WTC11 (cell line): ENCODE data around the gene ADA. TPM values are rescaled to one million over a fixed set of nuclear protein-coding genes. Genes with fewer than 3 reads are reported as not detected.
"Not testable (repeated sequence)": the region's sequence is repeated elsewhere in the genome, so short reads cannot be mapped to it uniquely, and the experiment has no call there.

Experiments
- ATAC-seq: fragments of 200-7000 bp; cut with Tn5 transposase; 2 replicates; pipeline ENCODE4 v1.10.0; 2021; ENCODE audit warnings: mild to moderate bottlenecking, moderate library complexity
- CTCF ChIA-PET: fragments of 300-600 bp; sonication (Branson Sonifier 250); formaldehyde crosslinking; loops from one replicate; lab custom pipeline; 2021; ENCODE audit warnings: antibody characterized with exemption; lab: Charles Lee
- POLR2A ChIA-PET: fragments of 350-600 bp; sonication (Branson Sonifier 250); formaldehyde crosslinking; loops from one replicate; lab custom pipeline; 2021; ENCODE audit warnings: antibody characterized with exemption; lab: Charles Lee
- DNase-seq: peaks from one replicate; pipeline ENCODE4 v3.0.0; 2021; ENCODE audit warnings: low spot score
- H3K27ac Mint-ChIP-seq: 2 replicates; pipeline ENCODE4 v1.8.0; 2021; ENCODE audit warnings: mixed read lengths
- H3K27me3 Mint-ChIP-seq: 2 replicates; pipeline ENCODE4 v1.8.0; 2021; ENCODE audit warnings: low read depth, mild to moderate bottlenecking, moderate library complexity, mixed read lengths
- H3K36me3 Mint-ChIP-seq: 2 replicates; pipeline ENCODE4 v1.8.0; 2021; ENCODE audit warnings: mixed read lengths
- H3K4me1 Mint-ChIP-seq: 2 replicates; pipeline ENCODE4 v1.8.0; 2022; ENCODE audit warnings: mixed read lengths
- H3K4me3 Mint-ChIP-seq: 2 replicates; pipeline ENCODE4 v1.8.0; 2021; ENCODE audit warnings: mild to moderate bottlenecking, moderate library complexity, mixed read lengths
- H3K9me3 Mint-ChIP-seq: 2 replicates; pipeline ENCODE4 v1.8.0; 2021; ENCODE audit warnings: mixed read lengths
- ATF1 ChIP-seq: sonication (generic); formaldehyde crosslinking; IDR thresholded peaks from 2 replicates; pipeline ENCODE4 v1.8.1; 2023; ENCODE audit warnings: mild to moderate bottlenecking, moderate library complexity, missing genetic modification reagents
- CDX4 ChIP-seq: fragments of 250-450 bp; sonication (Bioruptor Pico); IDR thresholded peaks from 2 replicates; pipeline ENCODE4 v1.9.0; 2021; ENCODE audit warnings: moderate library complexity, mild to moderate bottlenecking, inconsistent platforms, borderline replicate concordance
- EMX1 ChIP-seq: fragments of 250-450 bp; sonication (Bioruptor Pico); IDR thresholded peaks from 2 replicates; pipeline ENCODE4 v1.8.0; 2021; ENCODE audit warnings: mild to moderate bottlenecking
- ETV6 ChIP-seq: sonication (generic); formaldehyde crosslinking; IDR thresholded peaks from 2 replicates; pipeline ENCODE4 v1.8.1; 2022; ENCODE audit warnings: mild to moderate bottlenecking, missing genetic modification reagents
- GABPB1 ChIP-seq: sonication (generic); formaldehyde crosslinking; IDR thresholded peaks from 2 replicates; pipeline ENCODE4 v1.8.1; 2023; ENCODE audit warnings: mild to moderate bottlenecking, missing genetic modification reagents
- IRF2 ChIP-seq: sonication (generic); formaldehyde crosslinking; IDR thresholded peaks from 2 replicates; pipeline ENCODE4 v1.8.0; 2022; ENCODE audit warnings: low read depth, missing genetic modification reagents, borderline replicate concordance
- JAZF1 ChIP-seq: fragments of 250-450 bp; sonication (Bioruptor Pico); IDR thresholded peaks from 2 replicates; pipeline ENCODE4 v1.9.0; 2021; ENCODE audit warnings: moderate library complexity, mild to moderate bottlenecking, inconsistent platforms
- JUN ChIP-seq: sonication (generic); formaldehyde crosslinking; IDR thresholded peaks from 2 replicates; pipeline ENCODE4 v1.8.0; 2023; ENCODE audit warnings: mild to moderate bottlenecking, missing genetic modification reagents
- MAX ChIP-seq: sonication (generic); formaldehyde crosslinking; IDR thresholded peaks from 2 replicates; pipeline ENCODE4 v1.8.0; 2022; ENCODE audit warnings: mild to moderate bottlenecking, missing genetic modification reagents
- MYBL2 ChIP-seq: sonication (generic); formaldehyde crosslinking; IDR thresholded peaks from 2 replicates; pipeline ENCODE4 v1.8.1; 2023; ENCODE audit warnings: mild to moderate bottlenecking, moderate library complexity, missing genetic modification reagents
- NR3C1 ChIP-seq: sonication (generic); formaldehyde crosslinking; conservative IDR thresholded peaks from 2 replicates; pipeline ENCODE4 v1.8.1; 2023; ENCODE audit warnings: low read depth, mild to moderate bottlenecking, missing genetic modification reagents
- RORB ChIP-seq: fragments of 250-450 bp; sonication (Bioruptor Pico); IDR thresholded peaks from 2 replicates; pipeline ENCODE4 v1.9.0; 2021; ENCODE audit warnings: mild to moderate bottlenecking
- STAT6 ChIP-seq: sonication (generic); formaldehyde crosslinking; conservative IDR thresholded peaks from 2 replicates; pipeline ENCODE4 v1.8.1; 2023; ENCODE audit warnings: mild to moderate bottlenecking, low read depth, missing genetic modification reagents, moderate library complexity
- TCF7 ChIP-seq: sonication (generic); formaldehyde crosslinking; IDR thresholded peaks from 2 replicates; pipeline ENCODE4 v1.8.0; 2022; ENCODE audit warnings: mild to moderate bottlenecking, low read depth, missing genetic modification reagents, moderate library complexity
- TEAD1 ChIP-seq: sonication (generic); formaldehyde crosslinking; IDR thresholded peaks from 2 replicates; pipeline ENCODE4 v1.8.0; 2022; ENCODE audit warnings: mild to moderate bottlenecking, missing genetic modification reagents
- ZBTB21 ChIP-seq: sonication (generic); formaldehyde crosslinking; IDR thresholded peaks from 2 replicates; pipeline ENCODE4 v1.8.1; 2023; ENCODE audit warnings: mild to moderate bottlenecking, missing genetic modification reagents, borderline replicate concordance
- ZNF219 ChIP-seq: sonication (generic); formaldehyde crosslinking; IDR thresholded peaks from 2 replicates; pipeline ENCODE4 v1.8.0; 2023; ENCODE audit warnings: missing genetic modification reagents, mild to moderate bottlenecking, borderline replicate concordance
- ZNF232 ChIP-seq: sonication (generic); formaldehyde crosslinking; IDR thresholded peaks from 2 replicates; pipeline ENCODE4 v1.8.0; 2022; ENCODE audit warnings: mild to moderate bottlenecking, missing genetic modification reagents
- total RNA-seq: library from RNA; stranded (reverse); gene quantifications from 3 replicates; pipeline ENCODE4 v1.2.3, GENCODE V29; 2021
- TF ChIP-seq, protein P1 (sequence below): sonication (generic); formaldehyde crosslinking; IDR thresholded peaks from 2 replicates; pipeline ENCODE4 v1.8.1; 2023; ENCODE audit warnings: mild to moderate bottlenecking, missing genetic modification reagents

Gene ADA
- total RNA-seq, 1 experiment from 2014 or later: 19.7 TPM

DNA sequence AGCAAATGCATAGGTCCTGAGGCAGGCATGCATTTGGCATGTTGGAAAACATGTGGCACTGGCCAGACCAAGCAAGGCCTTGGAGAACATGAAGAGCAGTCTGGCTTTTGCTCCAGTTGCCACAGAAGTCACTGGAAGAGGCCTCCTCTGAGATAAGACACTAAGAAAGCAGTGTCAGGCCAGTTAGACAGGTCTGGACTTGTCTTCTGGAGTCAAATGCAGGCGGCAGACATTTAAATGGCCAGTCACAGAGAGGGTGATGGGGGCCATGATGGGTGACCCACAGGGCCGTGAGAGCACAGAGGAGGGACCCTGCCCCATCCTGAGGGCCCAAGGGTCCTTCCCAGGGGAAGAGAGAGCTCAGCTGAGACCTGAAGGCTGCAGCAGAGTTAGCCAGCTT, 26.7 kb upstream of the ADA start:
- no peak for ATAC-seq
- H3K4me3 Mint-ChIP-seq: no peak overlapping the region

DNA sequence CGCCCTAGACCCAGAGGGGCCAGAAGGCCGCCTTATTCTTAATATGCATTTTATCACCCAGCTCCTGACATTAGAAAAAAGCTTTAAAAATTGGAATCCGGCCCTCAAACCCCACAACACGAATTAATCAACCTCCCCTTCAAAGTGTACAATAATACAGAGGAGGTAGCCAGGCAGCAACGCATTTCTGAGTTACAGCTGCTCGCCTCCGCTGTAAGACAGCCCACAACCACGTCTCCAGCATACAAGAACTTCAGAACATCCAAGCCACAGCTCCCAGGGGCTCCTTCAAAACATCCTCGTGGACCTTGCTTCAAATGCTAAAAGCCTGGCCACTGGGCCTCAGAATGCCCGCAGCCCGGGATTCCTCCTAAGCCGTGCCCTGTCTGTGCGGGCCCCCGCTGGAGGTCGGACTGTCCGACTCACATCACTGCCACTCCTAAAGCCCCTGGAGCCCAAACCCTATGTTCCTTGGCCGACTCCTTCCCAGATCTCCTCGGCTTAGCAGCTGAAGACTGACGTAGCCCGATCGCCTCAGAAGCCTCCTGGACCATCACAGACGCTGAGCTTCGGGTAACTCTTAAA, 20.9 kb upstream of the ADA start:
- POLR2A ChIA-PET: not testable (repeated sequence)

More for the DNA sequence above, 26.7 kb upstream of the ADA start:
- Mint-ChIP-seq H3K9me3 (no peaks in the 10 kb centered on the region), H3K27ac (0 out of 2 replicates have a peak overlapping the region, but pooled peaks have one; percentile 44), H3K27me3 (peaks cover 3% of the 10 kb centered on the region; the same call in 1 of the 2 replicates), H3K36me3 (no peaks in the 10 kb centered on the region), H3K4me1 (peaks cover 9% of the 10 kb centered on the region)
- DNase-seq: no peak
- CTCF ChIA-PET: interaction anchor here (1.2 kb wide), 1 partner anchor 41 kb away, joined by 3 read pairs; no protein-coding TSS in a partner anchor
- POLR2A ChIA-PET: interaction anchor here (0.7 kb wide), 1 partner anchor 48 kb away, joined by 6 read pairs; no protein-coding TSS in a partner anchor
- TF ChIP-seq ATF1 (CRISPR knock-in tag): no peak
- no peak for TF ChIP-seq ZNF232 (CRISPR knock-in tag)
- no peak for TF ChIP-seq MAX (CRISPR knock-in tag)
- TF ChIP-seq, protein P1, sequence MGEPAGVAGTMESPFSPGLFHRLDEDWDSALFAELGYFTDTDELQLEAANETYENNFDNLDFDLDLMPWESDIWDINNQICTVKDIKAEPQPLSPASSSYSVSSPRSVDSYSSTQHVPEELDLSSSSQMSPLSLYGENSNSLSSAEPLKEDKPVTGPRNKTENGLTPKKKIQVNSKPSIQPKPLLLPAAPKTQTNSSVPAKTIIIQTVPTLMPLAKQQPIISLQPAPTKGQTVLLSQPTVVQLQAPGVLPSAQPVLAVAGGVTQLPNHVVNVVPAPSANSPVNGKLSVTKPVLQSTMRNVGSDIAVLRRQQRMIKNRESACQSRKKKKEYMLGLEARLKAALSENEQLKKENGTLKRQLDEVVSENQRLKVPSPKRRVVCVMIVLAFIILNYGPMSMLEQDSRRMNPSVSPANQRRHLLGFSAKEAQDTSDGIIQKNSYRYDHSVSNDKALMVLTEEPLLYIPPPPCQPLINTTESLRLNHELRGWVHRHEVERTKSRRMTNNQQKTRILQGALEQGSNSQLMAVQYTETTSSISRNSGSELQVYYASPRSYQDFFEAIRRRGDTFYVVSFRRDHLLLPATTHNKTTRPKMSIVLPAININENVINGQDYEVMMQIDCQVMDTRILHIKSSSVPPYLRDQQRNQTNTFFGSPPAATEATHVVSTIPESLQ (CRISPR knock-in tag): no peak
- TF ChIP-seq ZBTB21 (CRISPR knock-in tag): no peak
- no peak for TF ChIP-seq JAZF1
- no peak for TF ChIP-seq STAT6
- TF ChIP-seq IRF2 (CRISPR knock-in tag): no peak
- no peak for TF ChIP-seq ETV6 (CRISPR knock-in tag)
- no peak for TF ChIP-seq RORB (CRISPR knock-in tag)
- TF ChIP-seq MYBL2 (CRISPR knock-in tag): no peak
- no peak for TF ChIP-seq NR3C1 (CRISPR knock-in tag)
- TF ChIP-seq EMX1 (CRISPR knock-in tag): no peak
- no peak for TF ChIP-seq TEAD1 (CRISPR knock-in tag)
- TF ChIP-seq ZNF219 (CRISPR knock-in tag): no peak
- no peak for TF ChIP-seq GABPB1
- no peak for TF ChIP-seq CDX4 (CRISPR knock-in tag)
- TF ChIP-seq TCF7: no peak
- no peak for TF ChIP-seq JUN (CRISPR knock-in tag)

GRCh38 chr20:44671541-44671940, 20.0 kb upstream of the ADA start:
- H3K27ac Mint-ChIP-seq, H3K27me3 Mint-ChIP-seq, H3K4me3 Mint-ChIP-seq, DNase-seq, ATAC-seq, POLR2A ChIA-PET, H3K36me3 Mint-ChIP-seq, CTCF ChIA-PET, H3K4me1 Mint-ChIP-seq: not testable (repeated sequence)
- H3K9me3 Mint-ChIP-seq: peaks cover 14% of the 10 kb centered on the region

More for the DNA sequence above, 20.9 kb upstream of the ADA start:
- ATAC-seq, CTCF ChIA-PET, H3K4me1 Mint-ChIP-seq, H3K4me3 Mint-ChIP-seq, H3K27ac Mint-ChIP-seq, H3K27me3 Mint-ChIP-seq, DNase-seq, H3K36me3 Mint-ChIP-seq: not testable (repeated sequence)
- peaks cover 14% of the 10 kb centered on the region for H3K9me3 Mint-ChIP-seq

DNA sequence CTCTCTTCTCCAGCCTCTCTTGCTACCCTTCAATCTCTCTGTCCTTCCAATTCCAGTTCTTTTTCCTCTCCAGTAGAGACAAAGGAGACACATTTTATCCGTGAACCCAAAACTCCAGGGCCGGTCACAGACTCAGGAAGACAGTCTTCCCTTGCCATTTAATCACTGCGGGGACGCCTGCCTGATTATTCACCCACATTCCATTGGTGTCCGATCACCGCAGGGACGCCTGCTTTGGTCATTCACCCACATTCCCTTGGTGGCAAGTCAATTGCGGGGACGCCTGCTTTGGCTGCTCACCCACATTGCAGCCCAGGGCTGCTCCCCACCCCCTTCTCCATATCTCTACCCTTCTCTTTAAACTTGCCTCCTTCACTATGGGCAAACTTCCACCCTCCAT, 19.4 kb upstream of the ADA start:
- H3K9me3 Mint-ChIP-seq: peaks cover 14% of the 10 kb centered on the region
- H3K4me1 Mint-ChIP-seq, ATAC-seq, H3K27ac Mint-ChIP-seq, H3K27me3 Mint-ChIP-seq, H3K4me3 Mint-ChIP-seq, CTCF ChIA-PET, DNase-seq, H3K36me3 Mint-ChIP-seq, POLR2A ChIA-PET: not testable (repeated sequence)
